ENCODE results near the gene PRKCE. TPM values are rescaled to one million over a fixed set of nuclear protein-coding genes. Genes with fewer than 3 reads are reported as not detected.

PRKCE gene
- total and polyA plus RNA-seq, 2 experiments from 2014 or later = 0.94 to 1.2 TPM

DNA sequence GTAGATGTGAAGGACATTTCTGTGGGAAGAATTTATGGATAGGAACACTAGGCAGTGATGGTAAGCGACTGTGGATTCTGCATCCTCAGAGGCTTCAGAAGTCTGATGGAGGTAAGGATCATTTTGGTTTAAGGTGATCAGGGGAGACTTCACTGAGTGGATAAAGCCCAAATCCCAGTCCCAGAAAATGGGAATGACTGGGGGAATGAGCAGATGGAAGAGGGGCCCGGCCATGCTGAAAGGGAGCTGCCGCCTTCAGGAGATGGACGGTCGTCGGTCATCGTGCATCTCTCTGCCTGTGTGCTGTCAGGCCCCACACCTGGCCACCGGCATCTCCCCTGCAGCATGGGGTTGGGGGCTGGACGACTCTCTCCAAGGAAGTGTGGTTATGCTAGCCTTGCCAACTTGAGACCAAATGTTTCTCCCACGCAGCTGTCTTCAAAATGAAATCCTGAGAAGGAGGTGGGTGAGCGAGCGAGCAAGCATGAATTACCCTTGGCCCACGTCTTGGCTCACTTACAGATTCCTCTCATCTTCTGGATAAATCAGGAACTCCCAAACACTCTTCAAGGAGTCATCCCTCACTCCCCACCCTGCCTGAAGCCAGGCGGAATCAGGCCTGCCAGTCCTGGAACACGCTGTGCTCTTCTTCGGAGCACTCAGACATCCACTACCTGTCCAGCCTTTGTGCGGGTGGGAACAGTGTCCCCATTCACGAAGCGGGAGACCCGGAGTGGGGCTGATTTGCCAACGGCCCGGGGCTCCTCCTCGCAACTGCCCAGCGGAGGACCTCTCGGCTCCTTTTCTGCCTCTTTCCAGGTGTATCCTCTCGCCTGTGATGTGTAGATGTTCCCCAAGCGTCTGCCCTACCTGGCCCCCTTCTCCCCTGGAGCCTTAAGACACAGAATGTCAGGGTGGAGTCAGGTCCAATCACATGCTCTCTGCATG lies 85.6 kb downstream of the PRKCE start:
- Histone ChIP-seq H3F3A (replicated peaks; ENCODE audit: low read depth) (no peaks in the 10 kb centered on the region), H3K4me2 (no peak overlapping the region), H3K36me3 (ENCODE audit: insufficient read depth) (no peaks in the 10 kb centered on the region), H4K20me1 (replicated peaks; ENCODE audit: insufficient read depth) (no peaks in the 10 kb centered on the region), H3K4me1 (ENCODE audit: insufficient read depth) (peaks cover 4% of the 10 kb centered on the region; the same call in 1 of the 2 replicates), H3K27ac (ENCODE audit: low read depth) (no peak overlapping the region), H3K4me3 (no peak overlapping the region), H3K79me2 (replicated peaks; ENCODE audit: insufficient read depth) (no peaks in the 10 kb centered on the region), H2AFZ (no peak overlapping the region), H3K9me2 (ENCODE audit: insufficient read depth) (no peaks in the 10 kb centered on the region; the same call in 1 of the 2 replicates), H3K27me3 (ENCODE audit: insufficient read depth) (no peaks in the 10 kb centered on the region)
- Mint-ChIP-seq H3K4me1 (peaks cover 28% of the 10 kb centered on the region), H3K36me3 (ENCODE audit: low read depth) (no peaks in the 10 kb centered on the region), H3K9me3 (no peaks in the 10 kb centered on the region), H3K4me3 (no peak overlapping the region), H3K27me3 (ENCODE audit: insufficient read depth, low read depth, poor library complexity) (peaks cover 9% of the 10 kb centered on the region), H3K27ac (no peak overlapping the region)
- ATAC-seq (no peak), DNase-seq (ENCODE audit: low spot score) (no peak)
- TF ChIP-seq, protein P1, sequence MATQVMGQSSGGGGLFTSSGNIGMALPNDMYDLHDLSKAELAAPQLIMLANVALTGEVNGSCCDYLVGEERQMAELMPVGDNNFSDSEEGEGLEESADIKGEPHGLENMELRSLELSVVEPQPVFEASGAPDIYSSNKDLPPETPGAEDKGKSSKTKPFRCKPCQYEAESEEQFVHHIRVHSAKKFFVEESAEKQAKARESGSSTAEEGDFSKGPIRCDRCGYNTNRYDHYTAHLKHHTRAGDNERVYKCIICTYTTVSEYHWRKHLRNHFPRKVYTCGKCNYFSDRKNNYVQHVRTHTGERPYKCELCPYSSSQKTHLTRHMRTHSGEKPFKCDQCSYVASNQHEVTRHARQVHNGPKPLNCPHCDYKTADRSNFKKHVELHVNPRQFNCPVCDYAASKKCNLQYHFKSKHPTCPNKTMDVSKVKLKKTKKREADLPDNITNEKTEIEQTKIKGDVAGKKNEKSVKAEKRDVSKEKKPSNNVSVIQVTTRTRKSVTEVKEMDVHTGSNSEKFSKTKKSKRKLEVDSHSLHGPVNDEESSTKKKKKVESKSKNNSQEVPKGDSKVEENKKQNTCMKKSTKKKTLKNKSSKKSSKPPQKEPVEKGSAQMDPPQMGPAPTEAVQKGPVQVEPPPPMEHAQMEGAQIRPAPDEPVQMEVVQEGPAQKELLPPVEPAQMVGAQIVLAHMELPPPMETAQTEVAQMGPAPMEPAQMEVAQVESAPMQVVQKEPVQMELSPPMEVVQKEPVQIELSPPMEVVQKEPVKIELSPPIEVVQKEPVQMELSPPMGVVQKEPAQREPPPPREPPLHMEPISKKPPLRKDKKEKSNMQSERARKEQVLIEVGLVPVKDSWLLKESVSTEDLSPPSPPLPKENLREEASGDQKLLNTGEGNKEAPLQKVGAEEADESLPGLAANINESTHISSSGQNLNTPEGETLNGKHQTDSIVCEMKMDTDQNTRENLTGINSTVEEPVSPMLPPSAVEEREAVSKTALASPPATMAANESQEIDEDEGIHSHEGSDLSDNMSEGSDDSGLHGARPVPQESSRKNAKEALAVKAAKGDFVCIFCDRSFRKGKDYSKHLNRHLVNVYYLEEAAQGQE (IDR thresholded peaks at IDR 0.05; ENCODE audit: unreplicated experiment) = no peak
- TF ChIP-seq ZNF331 (CRISPR knock-in tag; IDR thresholded peaks at IDR 0.05; ENCODE audit: low read depth) (no peak), JUNB (IDR thresholded peaks at IDR 0.05; ENCODE audit: unreplicated experiment) (no peak), STAT1 (IDR thresholded peaks at IDR 0.05; ENCODE audit: unreplicated experiment) (no peak), CREB1 (CRISPR knock-in tag; IDR thresholded peaks at IDR 0.05; ENCODE audit: low read depth) (no peak), EZH2 (IDR thresholded peaks at IDR 0.05; ENCODE audit: low read depth, unreplicated experiment) (no peak), POLR2AphosphoS5 (IDR thresholded peaks at IDR 0.05; ENCODE audit: low read depth) (no peak), ETS1 (IDR thresholded peaks at IDR 0.05) (no peak)
- TF ChIP-seq, protein P2, sequence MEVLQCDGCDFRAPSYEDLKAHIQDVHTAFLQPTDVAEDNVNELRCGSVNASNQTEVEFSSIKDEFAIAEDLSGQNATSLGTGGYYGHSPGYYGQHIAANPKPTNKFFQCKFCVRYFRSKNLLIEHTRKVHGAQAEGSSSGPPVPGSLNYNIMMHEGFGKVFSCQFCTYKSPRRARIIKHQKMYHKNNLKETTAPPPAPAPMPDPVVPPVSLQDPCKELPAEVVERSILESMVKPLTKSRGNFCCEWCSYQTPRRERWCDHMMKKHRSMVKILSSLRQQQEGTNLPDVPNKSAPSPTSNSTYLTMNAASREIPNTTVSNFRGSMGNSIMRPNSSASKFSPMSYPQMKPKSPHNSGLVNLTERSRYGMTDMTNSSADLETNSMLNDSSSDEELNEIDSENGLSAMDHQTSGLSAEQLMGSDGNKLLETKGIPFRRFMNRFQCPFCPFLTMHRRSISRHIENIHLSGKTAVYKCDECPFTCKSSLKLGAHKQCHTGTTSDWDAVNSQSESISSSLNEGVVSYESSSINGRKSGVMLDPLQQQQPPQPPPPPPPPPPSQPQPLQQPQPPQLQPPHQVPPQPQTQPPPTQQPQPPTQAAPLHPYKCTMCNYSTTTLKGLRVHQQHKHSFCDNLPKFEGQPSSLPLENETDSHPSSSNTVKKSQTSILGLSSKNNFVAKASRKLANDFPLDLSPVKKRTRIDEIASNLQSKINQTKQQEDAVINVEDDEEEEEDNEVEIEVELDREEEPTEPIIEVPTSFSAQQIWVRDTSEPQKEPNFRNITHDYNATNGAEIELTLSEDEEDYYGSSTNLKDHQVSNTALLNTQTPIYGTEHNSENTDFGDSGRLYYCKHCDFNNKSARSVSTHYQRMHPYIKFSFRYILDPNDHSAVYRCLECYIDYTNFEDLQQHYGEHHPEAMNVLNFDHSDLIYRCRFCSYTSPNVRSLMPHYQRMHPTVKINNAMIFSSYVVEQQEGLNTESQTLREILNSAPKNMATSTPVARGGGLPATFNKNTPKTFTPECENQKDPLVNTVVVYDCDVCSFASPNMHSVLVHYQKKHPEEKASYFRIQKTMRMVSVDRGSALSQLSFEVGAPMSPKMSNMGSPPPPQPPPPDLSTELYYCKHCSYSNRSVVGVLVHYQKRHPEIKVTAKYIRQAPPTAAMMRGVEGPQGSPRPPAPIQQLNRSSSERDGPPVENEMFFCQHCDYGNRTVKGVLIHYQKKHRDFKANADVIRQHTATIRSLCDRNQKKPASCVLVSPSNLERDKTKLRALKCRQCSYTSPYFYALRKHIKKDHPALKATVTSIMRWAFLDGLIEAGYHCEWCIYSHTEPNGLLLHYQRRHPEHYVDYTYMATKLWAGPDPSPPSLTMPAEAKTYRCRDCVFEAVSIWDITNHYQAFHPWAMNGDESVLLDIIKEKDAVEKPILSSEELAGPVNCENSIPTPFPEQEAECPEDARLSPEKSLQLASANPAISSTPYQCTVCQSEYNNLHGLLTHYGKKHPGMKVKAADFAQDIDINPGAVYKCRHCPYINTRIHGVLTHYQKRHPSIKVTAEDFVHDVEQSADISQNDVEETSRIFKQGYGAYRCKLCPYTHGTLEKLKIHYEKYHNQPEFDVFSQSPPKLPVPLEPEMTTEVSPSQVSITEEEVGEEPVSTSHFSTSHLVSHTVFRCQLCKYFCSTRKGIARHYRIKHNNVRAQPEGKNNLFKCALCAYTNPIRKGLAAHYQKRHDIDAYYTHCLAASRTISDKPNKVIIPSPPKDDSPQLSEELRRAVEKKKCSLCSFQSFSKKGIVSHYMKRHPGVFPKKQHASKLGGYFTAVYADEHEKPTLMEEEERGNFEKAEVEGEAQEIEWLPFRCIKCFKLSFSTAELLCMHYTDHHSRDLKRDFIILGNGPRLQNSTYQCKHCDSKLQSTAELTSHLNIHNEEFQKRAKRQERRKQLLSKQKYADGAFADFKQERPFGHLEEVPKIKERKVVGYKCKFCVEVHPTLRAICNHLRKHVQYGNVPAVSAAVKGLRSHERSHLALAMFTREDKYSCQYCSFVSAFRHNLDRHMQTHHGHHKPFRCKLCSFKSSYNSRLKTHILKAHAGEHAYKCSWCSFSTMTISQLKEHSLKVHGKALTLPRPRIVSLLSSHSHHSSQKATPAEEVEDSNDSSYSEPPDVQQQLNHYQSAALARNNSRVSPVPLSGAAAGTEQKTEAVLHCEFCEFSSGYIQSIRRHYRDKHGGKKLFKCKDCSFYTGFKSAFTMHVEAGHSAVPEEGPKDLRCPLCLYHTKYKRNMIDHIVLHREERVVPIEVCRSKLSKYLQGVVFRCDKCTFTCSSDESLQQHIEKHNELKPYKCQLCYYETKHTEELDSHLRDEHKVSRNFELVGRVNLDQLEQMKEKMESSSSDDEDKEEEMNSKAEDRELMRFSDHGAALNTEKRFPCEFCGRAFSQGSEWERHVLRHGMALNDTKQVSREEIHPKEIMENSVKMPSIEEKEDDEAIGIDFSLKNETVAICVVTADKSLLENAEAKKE (CRISPR knock-in tag; IDR thresholded peaks at IDR 0.05) = no peak
